Upper lobe of right lung (tissue), 1 donor: ENCODE results near the gene FTH1. TPM values are rescaled to one million over a fixed set of nuclear protein-coding genes. Genes with fewer than 3 reads are reported as not detected.

Experiments
- ATAC-seq: fragments of 200-7000 bp; cut with Tn5 transposase; one replicate; pipeline ENCODE4 v1.9.1; 2020; ENCODE audit warnings: mild to moderate bottlenecking, moderate library complexity
- DNase-seq: peaks from one replicate; pipeline ENCODE4 v3.0.0-alpha.2; 2020
- H3K27ac ChIP-seq: fragments of 200-600 bp; one replicate; pipeline ENCODE4 v1.8.0; 2022
- H3K27me3 ChIP-seq: fragments of 200-600 bp; one replicate; pipeline ENCODE4 v1.8.0; 2022; ENCODE audit warnings: mild to moderate bottlenecking
- H3K36me3 ChIP-seq: fragments of 200-600 bp; one replicate; pipeline ENCODE4 v1.8.0; 2022
- H3K4me1 ChIP-seq: fragments of 200-600 bp; one replicate; pipeline ENCODE4 v1.8.0; 2022
- H3K4me3 ChIP-seq: fragments of 200-600 bp; one replicate; pipeline ENCODE4 v1.8.0; 2022; ENCODE audit warnings: mild to moderate bottlenecking
- H3K9me3 ChIP-seq: fragments of 200-600 bp; one replicate; pipeline ENCODE4 v1.8.0; 2022
- intact Hi-C: fragments of 100-400 bp; cut with DNase I; formaldehyde crosslinking; loops from one replicate; pipeline ENCODE4 v1.11.0; 2022
- total RNA-seq: library from RNA; stranded (reverse); fragmentation: NEBNext Ultra II Directional; extraction: Animal tissue kit (Norgen Biotek cat#: 25700); gene quantifications from one replicate; pipeline ENCODE4 v1.2.1, GENCODE V29; 2021
- TF ChIP-seq, protein P1 (sequence below): fragments of 200-600 bp; IDR thresholded peaks from one replicate; pipeline ENCODE4 v1.8.0; 2022; ENCODE audit warnings: antibody characterized with exemption
- donor health status: DM: no; HTN: yes; CAD: no; lungs with severe emphysema.

Gene FTH1
- total RNA-seq, 1 donor from 2014 or later, result 4,022 TPM

GRCh38 chr11:61975638-61976419, 8.4 kb upstream of the FTH1 start:
- DNase-seq (peak; percentile 65), ATAC-seq (no peak)
- intact Hi-C loops, result no loop called here
- Histone ChIP-seq H3K27ac (peak overlapping the region; percentile 42), H3K4me1 (peaks cover 74% of the 10 kb centered on the region), H3K27me3 (no peaks in the 10 kb centered on the region), H3K4me3 (no peak overlapping the region), H3K9me3 (no peaks in the 10 kb centered on the region), H3K36me3 (no peaks in the 10 kb centered on the region)
- TF ChIP-seq, protein P1, sequence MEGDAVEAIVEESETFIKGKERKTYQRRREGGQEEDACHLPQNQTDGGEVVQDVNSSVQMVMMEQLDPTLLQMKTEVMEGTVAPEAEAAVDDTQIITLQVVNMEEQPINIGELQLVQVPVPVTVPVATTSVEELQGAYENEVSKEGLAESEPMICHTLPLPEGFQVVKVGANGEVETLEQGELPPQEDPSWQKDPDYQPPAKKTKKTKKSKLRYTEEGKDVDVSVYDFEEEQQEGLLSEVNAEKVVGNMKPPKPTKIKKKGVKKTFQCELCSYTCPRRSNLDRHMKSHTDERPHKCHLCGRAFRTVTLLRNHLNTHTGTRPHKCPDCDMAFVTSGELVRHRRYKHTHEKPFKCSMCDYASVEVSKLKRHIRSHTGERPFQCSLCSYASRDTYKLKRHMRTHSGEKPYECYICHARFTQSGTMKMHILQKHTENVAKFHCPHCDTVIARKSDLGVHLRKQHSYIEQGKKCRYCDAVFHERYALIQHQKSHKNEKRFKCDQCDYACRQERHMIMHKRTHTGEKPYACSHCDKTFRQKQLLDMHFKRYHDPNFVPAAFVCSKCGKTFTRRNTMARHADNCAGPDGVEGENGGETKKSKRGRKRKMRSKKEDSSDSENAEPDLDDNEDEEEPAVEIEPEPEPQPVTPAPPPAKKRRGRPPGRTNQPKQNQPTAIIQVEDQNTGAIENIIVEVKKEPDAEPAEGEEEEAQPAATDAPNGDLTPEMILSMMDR, result no peak

GRCh38 chr11:61974766-61975631, 7.6 kb upstream of the FTH1 start:
- Histone ChIP-seq H3K4me3 (no peak overlapping the region), H3K9me3 (no peaks in the 10 kb centered on the region), H3K27ac (no peak overlapping the region), H3K27me3 (no peaks in the 10 kb centered on the region), H3K4me1 (peaks cover 81% of the 10 kb centered on the region), H3K36me3 (no peaks in the 10 kb centered on the region)
- ATAC-seq, result no peak
- TF ChIP-seq, protein P1, result no peak
- intact Hi-C loops, result no loop called here
- DNase-seq, result peak; percentile 63

GRCh38 chr11:61973476-61974162, 6.2 kb upstream of the FTH1 start:
- no peaks in the 10 kb centered on the region for H3K27me3 ChIP-seq
- no peaks in the 10 kb centered on the region for H3K36me3 ChIP-seq
- DNase-seq, result peak; percentile 66
- no peak overlapping the region for H3K4me3 ChIP-seq
- peak overlapping the region; percentile 98 for H3K27ac ChIP-seq
- intact Hi-C loops, result no loop called here
- peaks cover 85% of the 10 kb centered on the region for H3K4me1 ChIP-seq
- TF ChIP-seq, protein P1, result no peak
- H3K9me3 ChIP-seq, result no peaks in the 10 kb centered on the region
- no peak for ATAC-seq

GRCh38 chr11:61972672-61973475, 5.4 kb upstream of the FTH1 start:
- Histone ChIP-seq H3K4me1 (peaks cover 78% of the 10 kb centered on the region), H3K36me3 (no peaks in the 10 kb centered on the region), H3K9me3 (no peaks in the 10 kb centered on the region), H3K27me3 (no peaks in the 10 kb centered on the region), H3K27ac (peak overlapping the region; percentile 98), H3K4me3 (peak overlapping the region; percentile 17)
- ATAC-seq (peak; percentile 16), DNase-seq (peak; percentile 59)
- TF ChIP-seq, protein P1, result no peak
- intact Hi-C loops, result no loop called here

GRCh38 chr11:61972112-61972671, 4.8 kb upstream of the FTH1 start:
- no peaks in the 10 kb centered on the region for H3K36me3 ChIP-seq
- TF ChIP-seq, protein P1, result no peak
- ATAC-seq (no peak), DNase-seq (no peak)
- peaks cover 74% of the 10 kb centered on the region for H3K4me1 ChIP-seq
- intact Hi-C loops, result no loop called here
- H3K27ac ChIP-seq, result peak overlapping the region; percentile 98
- H3K4me3 ChIP-seq, result peak overlapping the region; percentile 17
- H3K27me3 ChIP-seq, result no peaks in the 10 kb centered on the region
- no peaks in the 10 kb centered on the region for H3K9me3 ChIP-seq
